ENCODE data around the gene WNT4. TPM values are rescaled to one million over a fixed set of nuclear protein-coding genes. Genes with fewer than 3 reads are reported as not detected.

The WNT4 gene
- total and polyA plus RNA-seq, 10 of the 15 experiments (the other 5 are each of a cell fraction or from before 2014, with no cell fraction given), result 0.01 TPM; not detected in 9

DNA sequence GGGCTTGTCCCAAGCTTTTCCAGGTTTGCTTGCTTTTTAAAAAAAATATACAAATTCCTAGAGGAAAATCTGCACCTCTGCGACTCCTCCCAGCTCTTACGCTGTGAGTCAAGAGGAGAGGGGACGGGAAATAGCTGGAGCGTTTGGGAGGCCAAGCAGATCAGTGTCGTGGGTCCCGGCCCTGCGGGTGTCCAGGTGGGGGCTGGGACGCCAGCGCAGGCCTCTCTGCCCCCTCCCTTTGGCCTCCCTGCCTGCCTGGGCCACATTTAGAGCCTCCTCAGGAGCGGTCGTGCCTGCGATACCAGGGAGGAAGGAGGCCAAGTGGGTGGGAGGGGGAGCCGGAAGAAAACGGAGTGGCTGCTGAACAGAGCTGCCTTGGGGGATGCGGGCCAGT lies 9.0 kb downstream of the WNT4 start:
- ChIA-PET POLR2A (no interaction called here), RAD21 (ENCODE audit: unreplicated experiment) (interaction anchor here (1.2 to 6.5 kb wide), 2 partner anchors 28 to 281 kb away, joined by 3 to 49 read pairs; no protein-coding TSS in a partner anchor), CTCF (interaction anchor here (1.3 to 7.1 kb wide), 2 partner anchors 70 to 283 kb away, joined by 3 to 56 read pairs; no protein-coding TSS in a partner anchor), SMC1A (ENCODE audit: uncharacterized antibody, unreplicated experiment) (interaction anchor here (0.6 kb wide), 1 partner anchor 141 kb away, joined by 3 read pairs; no protein-coding TSS in a partner anchor)
- Histone ChIP-seq H4K20me1 (ENCODE audit: control insufficient read depth, insufficient read depth) (no peaks in the 10 kb centered on the region), H3K4me1 (ENCODE audit: control insufficient read depth, insufficient read depth, low read length) (no peaks in the 10 kb centered on the region), H3K4me3 (no peak overlapping the region), H3K9ac (ENCODE audit: control insufficient read depth, insufficient read depth, low read length) (no peak overlapping the region), H3K9me3 (replicated peaks; ENCODE audit: control insufficient read depth, insufficient read depth, low read length) (no peaks in the 10 kb centered on the region), H3K27ac (ENCODE audit: control insufficient read depth, insufficient read depth) (no peak overlapping the region), H3K4me2 (ENCODE audit: control insufficient read depth, insufficient read depth) (no peak overlapping the region), H2AFZ (ENCODE audit: control insufficient read depth, low read depth, low read length) (no peak overlapping the region), H3K36me3 (ENCODE audit: control insufficient read depth in 2 of 2, insufficient read depth in 2 of 2, low read length in 1 of 2) (no peaks in the 10 kb centered on the region), H3K27me3 (replicated peaks in 1 of 2; ENCODE audit: control insufficient read depth in 2 of 2, insufficient read depth in 2 of 2, low read length in 1 of 2) (no peaks in the 10 kb centered on the region), H3K79me2 (ENCODE audit: control insufficient read depth, insufficient read depth, low read length) (no peaks in the 10 kb centered on the region)
- ATAC-seq (no peak), DNase-seq (ENCODE audit: low read depth, low spot score) (no peak), FAIRE-seq (no peak)
- WGBS (ENCODE audit: insufficient coverage, insufficient replicate concordance, low lambda C conversion rate, missing lambda C conversion rate), result 32% methylated on average over 12 of the region's 15 CpGs
- intact Hi-C loops (cut with micrococcal nuclease; ENCODE audit: unreplicated experiment), result loop anchor here (5.0 kb wide), 2 partner anchors 178 to 508 kb away; partner anchors contain the start of gene C1QC
- no peak for TF ChIP-seq NFIC (IDR thresholded peaks at IDR 0.05; ENCODE audit: low read depth, low read length)
- no peak for TF ChIP-seq SIN3A (IDR thresholded peaks at IDR 0.05; ENCODE audit: low read depth, low read length)
- TF ChIP-seq SMARCA5 (IDR thresholded peaks at IDR 0.05), result no peak
- TF ChIP-seq, protein P1, sequence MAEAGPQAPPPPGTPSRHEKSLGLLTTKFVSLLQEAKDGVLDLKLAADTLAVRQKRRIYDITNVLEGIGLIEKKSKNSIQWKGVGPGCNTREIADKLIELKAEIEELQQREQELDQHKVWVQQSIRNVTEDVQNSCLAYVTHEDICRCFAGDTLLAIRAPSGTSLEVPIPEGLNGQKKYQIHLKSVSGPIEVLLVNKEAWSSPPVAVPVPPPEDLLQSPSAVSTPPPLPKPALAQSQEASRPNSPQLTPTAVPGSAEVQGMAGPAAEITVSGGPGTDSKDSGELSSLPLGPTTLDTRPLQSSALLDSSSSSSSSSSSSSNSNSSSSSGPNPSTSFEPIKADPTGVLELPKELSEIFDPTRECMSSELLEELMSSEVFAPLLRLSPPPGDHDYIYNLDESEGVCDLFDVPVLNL (IDR thresholded peaks at IDR 0.05; ENCODE audit: low read depth, low read length), result no peak
- TF ChIP-seq GATAD2B (conservative IDR thresholded peaks at IDR 0.05; ENCODE audit: low read depth), result no peak
- no peak for TF ChIP-seq RELA (IDR thresholded peaks at IDR 0.05; ENCODE audit: borderline replicate concordance, partially characterized antibody)
- no peak for TF ChIP-seq SUZ12 (IDR thresholded peaks at IDR 0.05; ENCODE audit: unreplicated experiment)
- TF ChIP-seq YBX1 (IDR thresholded peaks at IDR 0.05), result no peak
- no peak for TF ChIP-seq SPI1 (IDR thresholded peaks at IDR 0.05; ENCODE audit: borderline replicate concordance, insufficient read depth, low read depth, low read length)
- TF ChIP-seq NR2F1 (conservative IDR thresholded peaks at IDR 0.05), result no peak
- in situ Hi-C loops (cut with MboI), result loop anchor here (5.0 kb wide), 3 partner anchors 143 to 513 kb away; no protein-coding TSS in a partner anchor
- BruUV-seq (replicated peaks), result no TSS peak
